Fibroblast of the aortic adventitia (primary cell): ENCODE results near the gene BLOC1S5. TPM values are rescaled to one million over a fixed set of nuclear protein-coding genes. Genes with fewer than 3 reads are reported as not detected.

ENCODE experiments used
- DNase-seq: peaks from one replicate; pipeline ENCODE4 v3.0.0-alpha.2; 2010; ENCODE audit warnings: low read depth
- H3K4me3 ChIP-seq: 2 replicates; pipeline ENCODE4 v1.5.1; 2011; ENCODE audit warnings: low read depth, mild to moderate bottlenecking, control low read depth, low read length, moderate library complexity
- CTCF ChIP-seq: IDR thresholded peaks from 2 replicates; pipeline ENCODE4 v1.5.1; 2011; ENCODE audit warnings: mild to moderate bottlenecking, low read length, control low read depth, inconsistent platforms; ENCODE audit not compliant: insufficient read depth
- total RNA-seq: library from RNA; depleted of rRNA; stranded (reverse); fragments of >200 nt; gene quantifications from 2 replicates; pipeline ENCODE4 v1.2.3, GENCODE V29; 2012; ENCODE audit warnings: low replicate concordance

The BLOC1S5 gene
- 5.7 and 23.0 TPM in 2 replicates for total RNA-seq

GRCh38 chr6:8063761-8064637, at the start of gene BLOC1S5:
Gene BLOC1S5, minus strand, starts transcription at chr6:8064389. Its CDS starts 13 bp downstream, at chr6:8064376.
- DNase-seq = peak; percentile 97
- no peak for TF ChIP-seq CTCF
- H3K4me3 ChIP-seq = peak within 1 kb of the TSS; percentile 96

- H3K4me3 ChIP-seq = no peak overlapping the region
- peak; percentile 49 for DNase-seq
- TF ChIP-seq CTCF = no peak
Measured at GRCh38 chr6:8113131-8113654, 49.0 kb upstream of the BLOC1S5 start.

GRCh38 chr6:8110725-8111124, 46.5 kb upstream of the BLOC1S5 start:
- no peak for DNase-seq
- no peak for TF ChIP-seq CTCF
- no peak overlapping the region for H3K4me3 ChIP-seq

GRCh38 chr6:8110117-8110721, 46.0 kb upstream of the BLOC1S5 start:
- DNase-seq = no peak
- H3K4me3 ChIP-seq = no peak overlapping the region
- no peak for TF ChIP-seq CTCF

GRCh38 chr6:8108759-8109539, 44.8 kb upstream of the BLOC1S5 start:
- DNase-seq = no peak
- H3K4me3 ChIP-seq = no peak overlapping the region
- no peak for TF ChIP-seq CTCF

- no peak overlapping the region for H3K4me3 ChIP-seq
- no peak for TF ChIP-seq CTCF
- peak; percentile 76 for DNase-seq
Measured at GRCh38 chr6:8108031-8108660, 44.0 kb upstream of the BLOC1S5 start.
